ENCODE data around the gene PBX2.

DNA sequence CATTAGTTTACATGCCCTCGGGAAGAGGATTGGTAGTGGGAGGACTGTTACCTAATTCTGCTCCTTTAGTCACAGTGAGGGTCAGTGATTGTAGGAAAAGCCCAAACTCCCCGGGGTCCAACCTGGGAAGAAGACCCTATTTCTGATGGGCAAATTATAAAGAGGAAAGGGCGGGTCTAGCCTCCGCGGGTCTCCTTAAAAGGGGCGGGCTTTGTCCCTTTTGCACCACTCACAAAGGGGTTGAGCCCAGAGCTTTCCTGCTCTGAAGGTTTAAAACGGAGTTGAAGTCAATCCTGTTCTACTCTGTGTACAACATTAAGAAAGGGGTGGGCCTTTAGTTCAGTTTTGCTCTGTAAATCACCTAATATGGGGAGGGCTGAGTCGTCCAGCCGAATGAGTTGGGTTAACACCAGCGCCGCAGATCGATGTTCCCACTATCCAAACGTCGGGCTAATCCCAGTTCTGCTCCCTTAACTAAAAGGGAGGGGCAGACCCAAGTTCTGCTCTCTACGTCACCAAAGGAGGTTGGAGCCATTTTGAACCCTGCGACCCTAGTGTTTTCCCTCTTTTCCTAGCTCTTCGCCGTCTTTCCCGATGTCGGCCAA lies 12.7 kb downstream of the PBX2 start:
- TF ChIP-seq EZH2 (optimal IDR thresholded peaks at IDR 0.05; ENCODE audit: low read depth, low read length), result no peak
- TF ChIP-seq, protein P1, sequence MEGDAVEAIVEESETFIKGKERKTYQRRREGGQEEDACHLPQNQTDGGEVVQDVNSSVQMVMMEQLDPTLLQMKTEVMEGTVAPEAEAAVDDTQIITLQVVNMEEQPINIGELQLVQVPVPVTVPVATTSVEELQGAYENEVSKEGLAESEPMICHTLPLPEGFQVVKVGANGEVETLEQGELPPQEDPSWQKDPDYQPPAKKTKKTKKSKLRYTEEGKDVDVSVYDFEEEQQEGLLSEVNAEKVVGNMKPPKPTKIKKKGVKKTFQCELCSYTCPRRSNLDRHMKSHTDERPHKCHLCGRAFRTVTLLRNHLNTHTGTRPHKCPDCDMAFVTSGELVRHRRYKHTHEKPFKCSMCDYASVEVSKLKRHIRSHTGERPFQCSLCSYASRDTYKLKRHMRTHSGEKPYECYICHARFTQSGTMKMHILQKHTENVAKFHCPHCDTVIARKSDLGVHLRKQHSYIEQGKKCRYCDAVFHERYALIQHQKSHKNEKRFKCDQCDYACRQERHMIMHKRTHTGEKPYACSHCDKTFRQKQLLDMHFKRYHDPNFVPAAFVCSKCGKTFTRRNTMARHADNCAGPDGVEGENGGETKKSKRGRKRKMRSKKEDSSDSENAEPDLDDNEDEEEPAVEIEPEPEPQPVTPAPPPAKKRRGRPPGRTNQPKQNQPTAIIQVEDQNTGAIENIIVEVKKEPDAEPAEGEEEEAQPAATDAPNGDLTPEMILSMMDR (IDR thresholded peaks at IDR 0.05; ENCODE audit: low read length), result no peak
- no peak for TF ChIP-seq EZH2phosphoT487 (IDR thresholded peaks at IDR 0.05; ENCODE audit: low read length)

Measured in MM.1S (cell line).